OCI-LY3 (cell line): Measurements from ENCODE around the gene ANKRD42.

ENCODE experiments used
- H2AFZ ChIP-seq: fragments of 200-600, 300-600 bp; shearing (Covaris generic); 2 replicates; pipeline ENCODE4 v1.6.0; 2014; ENCODE audit warnings: antibody characterized with exemption, low read depth, low read length
- H3K27ac ChIP-seq: fragments of 200-600, 300-600 bp; sonication (generic); 2 replicates; pipeline ENCODE4 v1.5.1; 2014; ENCODE audit warnings: mild to moderate bottlenecking, low read length, moderate library complexity, mixed read lengths
- H3K27me3 ChIP-seq: fragments of 200-600, 300-600 bp; sonication (generic); 2 replicates; pipeline ENCODE4 v1.6.1; 2014; ENCODE audit warnings: low read depth, low read length, mixed read lengths
- H3K36me3 ChIP-seq: fragments of 200-600, 300-600 bp; sonication (generic); replicated peaks from 2 replicates; pipeline ENCODE3; 2014; ENCODE audit warnings: low read depth, low read length, mixed read lengths
- H3K4me1 ChIP-seq: fragments of 300-600, 200-600 bp; sonication (generic); 2 replicates; pipeline ENCODE4 v1.6.1; 2014; ENCODE audit warnings: low read length, mixed read lengths
- H3K4me2 ChIP-seq: fragments of 200-600, 300-600 bp; sonication (generic); 2 replicates; pipeline ENCODE4 v1.6.1; 2014; ENCODE audit warnings: low read length, mixed read lengths
- H3K4me3 ChIP-seq: fragments of 300-600, 200-600 bp; sonication (generic); 2 replicates; pipeline ENCODE4 v1.5.1; 2014; ENCODE audit warnings: antibody characterized with exemption, mild to moderate bottlenecking, low read length, moderate library complexity
- H3K79me2 ChIP-seq: fragments of 300-600, 200-600 bp; shearing (Covaris generic); 2 replicates; pipeline ENCODE4 v1.6.1; 2014; ENCODE audit warnings: mild to moderate bottlenecking, low read length, mixed read lengths
- H3K9ac ChIP-seq: fragments of 300-600, 200-600 bp; shearing (Covaris generic); 2 replicates; pipeline ENCODE4 v1.6.0; 2014; ENCODE audit warnings: mild to moderate bottlenecking, low read length, moderate library complexity
- H3K9me3 ChIP-seq: fragments of 200-600, 300-600 bp; shearing (Covaris generic); 2 replicates; pipeline ENCODE4 v1.6.1; 2014; ENCODE audit warnings: low read length, mixed read lengths; ENCODE audit not compliant: insufficient read depth
- H4K20me1 ChIP-seq: fragments of 200-600, 300-600 bp; sonication (generic); 2 replicates; pipeline ENCODE4 v1.6.1; 2016; ENCODE audit warnings: low read length, mixed read lengths; ENCODE audit not compliant: insufficient read depth
- EZH2phosphoT487 ChIP-seq: fragments of 200-600 bp; shearing (Covaris generic); IDR thresholded peaks from 2 replicates; pipeline ENCODE4 v1.6.1; 2018; ENCODE audit warnings: antibody characterized with exemption, mixed run types, low read depth
- TF ChIP-seq, protein P1 (sequence below): fragments of 200-600, 300-600 bp; sonication (generic); IDR thresholded peaks from 2 replicates; pipeline ENCODE4 v1.5.1; 2014; ENCODE audit warnings: antibody characterized with exemption, low read length, low read depth

ANKRD42 gene

DNA sequence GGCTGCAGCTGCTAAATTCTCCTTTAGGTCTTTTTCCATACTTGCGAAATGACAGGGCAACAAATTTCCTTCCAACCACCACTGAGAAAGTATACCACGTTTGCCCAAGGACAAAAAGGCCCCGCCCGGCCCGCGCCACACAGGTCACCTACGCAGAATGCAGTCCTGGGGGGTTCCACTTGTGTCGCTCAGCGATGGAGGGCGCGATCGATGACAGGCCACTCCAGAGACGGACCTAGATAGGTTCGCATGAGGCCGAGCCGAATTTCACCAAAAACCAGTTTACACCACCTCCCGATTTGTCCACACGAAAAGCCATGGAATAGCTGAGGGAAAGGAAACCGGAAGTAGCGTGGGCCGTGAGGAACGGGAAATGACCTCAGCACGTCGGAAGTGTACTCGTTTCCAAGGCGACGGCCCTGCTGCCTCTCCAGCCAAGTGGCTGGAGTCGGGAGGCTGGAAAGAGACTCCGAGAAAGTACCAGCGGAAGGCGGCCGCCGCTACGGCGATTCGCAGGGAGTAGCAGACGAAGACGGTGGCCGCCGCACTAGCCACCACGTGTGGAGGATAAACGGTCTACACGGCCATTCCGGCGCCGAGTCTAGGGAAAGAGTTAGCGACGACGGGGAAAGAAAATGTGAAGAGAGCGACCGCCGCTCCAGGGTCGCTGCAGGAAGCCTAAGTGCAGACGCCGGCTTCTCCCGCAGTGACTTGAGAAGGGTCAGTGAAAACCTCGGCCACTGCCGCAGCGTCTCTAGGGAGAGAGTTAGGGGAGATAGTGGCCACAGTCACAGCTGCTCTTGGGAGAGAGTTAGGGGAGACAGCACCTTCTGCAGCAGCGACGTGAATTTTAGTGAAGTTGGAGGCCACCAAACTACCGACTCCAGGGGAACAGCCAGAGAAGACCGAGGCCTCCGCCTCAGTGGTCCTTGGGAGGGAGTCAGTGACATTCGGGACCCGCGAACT is at the start of gene ANKRD42:
Gene ANKRD42 (plus strand): TSS at position 398 of the 966 bp plus-strand sequence. CDS start 959 bp downstream, outside the sequence.
- H3K9ac ChIP-seq, result peak within 1 kb of the TSS; percentile 77
- peak within 1 kb of the TSS; percentile 93 for H3K4me2 ChIP-seq
- H3K79me2 ChIP-seq, result peaks cover 19% of the 10 kb centered on the region
- peaks cover 15% of the 10 kb centered on the region for H3K4me1 ChIP-seq
- TF ChIP-seq, protein P1, sequence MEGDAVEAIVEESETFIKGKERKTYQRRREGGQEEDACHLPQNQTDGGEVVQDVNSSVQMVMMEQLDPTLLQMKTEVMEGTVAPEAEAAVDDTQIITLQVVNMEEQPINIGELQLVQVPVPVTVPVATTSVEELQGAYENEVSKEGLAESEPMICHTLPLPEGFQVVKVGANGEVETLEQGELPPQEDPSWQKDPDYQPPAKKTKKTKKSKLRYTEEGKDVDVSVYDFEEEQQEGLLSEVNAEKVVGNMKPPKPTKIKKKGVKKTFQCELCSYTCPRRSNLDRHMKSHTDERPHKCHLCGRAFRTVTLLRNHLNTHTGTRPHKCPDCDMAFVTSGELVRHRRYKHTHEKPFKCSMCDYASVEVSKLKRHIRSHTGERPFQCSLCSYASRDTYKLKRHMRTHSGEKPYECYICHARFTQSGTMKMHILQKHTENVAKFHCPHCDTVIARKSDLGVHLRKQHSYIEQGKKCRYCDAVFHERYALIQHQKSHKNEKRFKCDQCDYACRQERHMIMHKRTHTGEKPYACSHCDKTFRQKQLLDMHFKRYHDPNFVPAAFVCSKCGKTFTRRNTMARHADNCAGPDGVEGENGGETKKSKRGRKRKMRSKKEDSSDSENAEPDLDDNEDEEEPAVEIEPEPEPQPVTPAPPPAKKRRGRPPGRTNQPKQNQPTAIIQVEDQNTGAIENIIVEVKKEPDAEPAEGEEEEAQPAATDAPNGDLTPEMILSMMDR, result no peak
- no peak for TF ChIP-seq EZH2phosphoT487
- peaks cover 3% of the 10 kb centered on the region for H3K36me3 ChIP-seq
- peak within 1 kb of the TSS; percentile 82 for H3K4me3 ChIP-seq
- H3K27me3 ChIP-seq, result no peaks in the 10 kb centered on the region
- H4K20me1 ChIP-seq, result no peaks in the 10 kb centered on the region
- H3K27ac ChIP-seq, result peak within 1 kb of the TSS; percentile 30
- H3K9me3 ChIP-seq, result no peaks in the 10 kb centered on the region
- H2AFZ ChIP-seq, result peak within 1 kb of the TSS; percentile 85

DNA sequence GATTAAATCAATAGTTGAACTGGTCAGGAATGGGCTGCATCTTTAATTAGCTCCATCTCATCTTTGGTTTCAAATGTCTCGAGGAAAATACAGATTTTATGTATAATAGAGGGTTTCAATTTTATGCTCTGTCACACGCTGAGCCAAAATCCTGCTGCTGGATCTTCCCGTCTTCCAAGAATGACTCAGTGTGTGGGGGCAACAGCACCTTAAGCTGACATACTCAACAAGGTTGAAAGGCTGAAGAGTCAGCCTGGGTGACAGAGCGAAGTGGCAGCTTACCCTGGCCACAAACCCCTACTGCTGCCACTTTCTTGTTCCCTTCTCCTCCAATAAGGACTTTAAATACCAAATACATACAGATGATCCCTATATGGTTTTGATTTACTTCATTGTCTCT is 45.6 kb upstream of the ANKRD42 start:
- peak overlapping the region; percentile 38 for H3K4me2 ChIP-seq
- peak overlapping the region; percentile 49; the same call in 1 of the 2 replicates for H2AFZ ChIP-seq
- no peaks in the 10 kb centered on the region for H4K20me1 ChIP-seq

DNA sequence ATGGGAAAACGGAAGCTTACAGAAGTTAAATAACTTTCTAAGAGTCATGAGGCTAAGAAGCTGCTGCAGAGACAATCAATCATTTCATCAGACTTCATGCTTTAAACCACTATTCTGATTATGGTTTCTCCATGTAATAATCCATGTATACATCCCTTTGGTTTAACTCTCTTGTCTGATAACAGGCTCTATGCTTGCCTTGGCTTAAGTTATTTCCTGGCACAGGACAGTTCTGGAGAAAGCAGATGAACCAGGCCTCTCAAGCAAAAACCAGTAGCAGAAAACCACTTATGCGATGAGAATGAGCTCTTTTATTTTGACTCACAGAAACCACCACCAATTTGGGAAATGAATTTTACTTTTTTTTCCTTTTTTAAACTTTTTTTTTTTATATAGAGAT is 43.1 kb upstream of the ANKRD42 start:
- Histone ChIP-seq H3K36me3 (no peaks in the 10 kb centered on the region), H3K4me3 (peak overlapping the region; percentile 6; the same call in 1 of the 2 replicates), H3K27ac (peak overlapping the region; percentile 23), H3K9me3 (no peaks in the 10 kb centered on the region), H3K4me1 (peaks cover 45% of the 10 kb centered on the region), H2AFZ (peak overlapping the region; percentile 63), H4K20me1 (no peaks in the 10 kb centered on the region), H3K79me2 (no peaks in the 10 kb centered on the region), H3K4me2 (peak overlapping the region; percentile 58), H3K9ac (peak overlapping the region; percentile 18), H3K27me3 (no peaks in the 10 kb centered on the region)
- TF ChIP-seq, protein P1, result no peak
- TF ChIP-seq EZH2phosphoT487, result no peak

More for the DNA sequence above, 45.6 kb upstream of the ANKRD42 start:
- H3K27ac ChIP-seq, result no peak overlapping the region
- H3K4me3 ChIP-seq, result no peak overlapping the region
- no peaks in the 10 kb centered on the region for H3K27me3 ChIP-seq
- no peak overlapping the region for H3K9ac ChIP-seq
- H3K79me2 ChIP-seq, result no peaks in the 10 kb centered on the region
- no peaks in the 10 kb centered on the region for H3K36me3 ChIP-seq
- H3K9me3 ChIP-seq, result no peaks in the 10 kb centered on the region
- TF ChIP-seq EZH2phosphoT487, result no peak
- TF ChIP-seq, protein P1, result no peak
- H3K4me1 ChIP-seq, result peaks cover 27% of the 10 kb centered on the region

DNA sequence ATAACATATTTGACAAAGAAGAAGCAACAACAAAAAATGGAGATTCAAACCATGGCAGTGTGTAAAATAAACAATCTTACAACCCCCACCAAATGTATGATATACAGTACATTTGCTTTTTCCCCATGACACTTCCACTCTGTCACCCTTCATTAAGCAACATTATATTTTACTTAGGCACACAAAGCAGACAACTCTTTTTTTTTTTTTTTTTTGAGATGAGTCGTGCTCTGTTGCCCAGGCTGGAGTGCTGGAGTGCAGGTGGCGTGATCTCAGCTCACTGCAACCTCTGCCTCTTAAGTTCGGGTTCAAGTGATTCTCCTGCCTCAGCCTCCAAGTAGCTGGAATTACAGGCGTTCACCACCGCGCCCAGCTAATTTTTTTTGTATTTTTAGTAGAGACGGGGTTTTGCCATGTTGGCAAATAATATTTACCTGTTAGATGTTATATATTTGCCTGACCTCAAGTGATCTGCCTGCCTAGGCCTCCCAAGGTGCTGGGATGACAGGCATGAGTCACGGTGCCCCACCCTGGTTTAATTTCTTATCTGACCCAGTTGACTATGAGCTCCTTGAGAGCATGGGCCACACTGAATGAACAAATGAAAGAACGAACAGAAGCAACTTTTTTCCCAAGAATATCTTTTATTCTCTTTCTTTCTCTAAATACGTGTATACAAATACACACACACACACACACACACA is 42.1 kb upstream of the ANKRD42 start:
- Histone ChIP-seq H3K9me3 (no peaks in the 10 kb centered on the region), H3K79me2 (no peaks in the 10 kb centered on the region; the same call in 1 of the 2 replicates), H3K4me1 (peaks cover 47% of the 10 kb centered on the region), H3K4me2 (peak overlapping the region; percentile 58), H3K27ac (peak overlapping the region; percentile 16), H4K20me1 (no peaks in the 10 kb centered on the region), H3K27me3 (no peaks in the 10 kb centered on the region), H3K9ac (no peak overlapping the region), H3K4me3 (no peak overlapping the region), H2AFZ (no peak overlapping the region), H3K36me3 (no peaks in the 10 kb centered on the region)
- TF ChIP-seq, protein P1, result no peak
- TF ChIP-seq EZH2phosphoT487, result no peak
